GM19240 (cell line): ENCODE measurements around the gene SLC3A2.

Experiments
- DNase-seq: peaks from one replicate; pipeline ENCODE4 v3.0.0; 2011; ENCODE audit warnings: low spot score; ENCODE audit not compliant: insufficient read length

Gene SLC3A2

GRCh38 chr11:62880231-62880802, 379 bp upstream of the SLC3A2 start:
- DNase-seq = no peak

GRCh38 chr11:62881579-62882430, 1.1 kb downstream of the SLC3A2 start:
- peak; percentile 76 for DNase-seq

- DNase-seq = no peak
Observed at GRCh38 chr11:62882431-62882749, 1.7 kb downstream of the SLC3A2 start.

GRCh38 chr11:62882788-62883501, 2.2 kb downstream of the SLC3A2 start:
- no peak for DNase-seq

GRCh38 chr11:62883673-62884072, 3.0 kb downstream of the SLC3A2 start:
- no peak for DNase-seq

- DNase-seq = no peak
Observed at GRCh38 chr11:62885137-62885750, 4.5 kb downstream of the SLC3A2 start.

- no peak for DNase-seq
Observed at GRCh38 chr11:62888406-62888805, 7.7 kb downstream of the SLC3A2 start.

GRCh38 chr11:62889126-62889483, 8.4 kb downstream of the SLC3A2 start:
- DNase-seq = no peak

- no peak for DNase-seq
Observed at GRCh38 chr11:62889484-62890437, 9.1 kb downstream of the SLC3A2 start.

GRCh38 chr11:62892077-62892922, 11.6 kb downstream of the SLC3A2 start:
- DNase-seq = no peak

GRCh38 chr11:62895501-62895900, 14.8 kb downstream of the SLC3A2 start:
- DNase-seq = no peak

- no peak for DNase-seq
Observed at GRCh38 chr11:62896049-62896448, 15.4 kb downstream of the SLC3A2 start.

GRCh38 chr11:62897311-62897710, 16.6 kb downstream of the SLC3A2 start:
- DNase-seq = no peak

GRCh38 chr11:62898027-62898426, 17.3 kb downstream of the SLC3A2 start:
- DNase-seq = no peak

- no peak for DNase-seq
Observed at GRCh38 chr11:62902932-62903331, 22.2 kb downstream of the SLC3A2 start.

GRCh38 chr11:62905296-62905695, 24.6 kb downstream of the SLC3A2 start:
- DNase-seq = no peak

- DNase-seq = peak; percentile 91
Observed at GRCh38 chr11:62905927-62906531, 25.3 kb downstream of the SLC3A2 start.

- DNase-seq = no peak
Observed at GRCh38 chr11:62908468-62909072, 27.9 kb downstream of the SLC3A2 start.
